Hepatocyte (in vitro differentiated cells): ENCODE data around the gene ZNF747.

ENCODE experiments used
- CTCF ChIP-seq: fragments of 200-600 bp; sonication (generic); IDR thresholded peaks from 2 replicates; pipeline ENCODE4 v1.5.1; 2016; ENCODE audit warnings: antibody characterized with exemption, mild to moderate bottlenecking; ENCODE audit not compliant: poor library complexity
- EZH2phosphoT487 ChIP-seq: fragments of 200-600 bp; sonication (generic); IDR thresholded peaks from one replicate; pipeline ENCODE4 v1.6.1; 2018; ENCODE audit warnings: antibody characterized with exemption, mild to moderate bottlenecking, low read depth, moderate library complexity; ENCODE audit not compliant: unreplicated experiment, severe bottlenecking

GRCh38 chr16:30491229-30491628 lies 43.4 kb downstream of the ZNF747 start:
- TF ChIP-seq CTCF (no peak), EZH2phosphoT487 (no peak)
